Left ventricle myocardium inferior (tissue), 1 donor: ENCODE results near the gene ANAPC15. TPM values are rescaled to one million over a fixed set of nuclear protein-coding genes. Genes with fewer than 3 reads are reported as not detected.

Experiments used
- DNase-seq: peaks from one replicate; pipeline ENCODE4 v3.0.0-alpha.2; 2020
- H3K27ac ChIP-seq: fragments of 200-600 bp; replicated peaks from 2 replicates; pipeline ENCODE4 v1.8.0; 2021
- H3K27me3 ChIP-seq: fragments of 200-600 bp; 2 replicates; pipeline ENCODE4 v1.8.0; 2021; ENCODE audit warnings: low read depth
- H3K36me3 ChIP-seq: fragments of 200-600 bp; 2 replicates; pipeline ENCODE4 v1.8.0; 2021
- H3K4me1 ChIP-seq: fragments of 200-600 bp; 2 replicates; pipeline ENCODE4 v1.8.0; 2021
- H3K4me3 ChIP-seq: fragments of 200-600 bp; 2 replicates; pipeline ENCODE4 v1.8.0; 2021; ENCODE audit warnings: mild to moderate bottlenecking, moderate library complexity
- H3K9me3 ChIP-seq: fragments of 200-600 bp; replicated peaks from 2 replicates; pipeline ENCODE4 v1.8.0; 2021
- intact Hi-C: fragments of 100-400 bp; cut with micrococcal nuclease; formaldehyde crosslinking; loops from one replicate; pipeline ENCODE4 v1.11.0; 2022
- total RNA-seq: library from RNA; stranded (reverse); fragmentation: NEBNext Ultra II Directional; extraction: Animal tissue kit (Norgen Biotek cat#: 25700); gene quantifications from one replicate; pipeline ENCODE4 v1.2.1, GENCODE V29; 2021
- TF ChIP-seq, protein P1 (sequence below): fragments of 200-600 bp; IDR thresholded peaks from 2 replicates; pipeline ENCODE4 v1.8.0; 2021; ENCODE audit warnings: antibody characterized with exemption, mild to moderate bottlenecking, borderline replicate concordance
- donor health status: DM: no; HTN: yes; CAD: no; lungs with severe emphysema.

The ANAPC15 gene
- total RNA-seq, 1 donor from 2014 or later: 43.9 TPM

GRCh38 chr11:72123117-72123653 lies 10.7 kb upstream of the ANAPC15 start:
- no peak for DNase-seq

GRCh38 chr11:72122607-72123006 lies 10.1 kb upstream of the ANAPC15 start:
- TF ChIP-seq, protein P1, sequence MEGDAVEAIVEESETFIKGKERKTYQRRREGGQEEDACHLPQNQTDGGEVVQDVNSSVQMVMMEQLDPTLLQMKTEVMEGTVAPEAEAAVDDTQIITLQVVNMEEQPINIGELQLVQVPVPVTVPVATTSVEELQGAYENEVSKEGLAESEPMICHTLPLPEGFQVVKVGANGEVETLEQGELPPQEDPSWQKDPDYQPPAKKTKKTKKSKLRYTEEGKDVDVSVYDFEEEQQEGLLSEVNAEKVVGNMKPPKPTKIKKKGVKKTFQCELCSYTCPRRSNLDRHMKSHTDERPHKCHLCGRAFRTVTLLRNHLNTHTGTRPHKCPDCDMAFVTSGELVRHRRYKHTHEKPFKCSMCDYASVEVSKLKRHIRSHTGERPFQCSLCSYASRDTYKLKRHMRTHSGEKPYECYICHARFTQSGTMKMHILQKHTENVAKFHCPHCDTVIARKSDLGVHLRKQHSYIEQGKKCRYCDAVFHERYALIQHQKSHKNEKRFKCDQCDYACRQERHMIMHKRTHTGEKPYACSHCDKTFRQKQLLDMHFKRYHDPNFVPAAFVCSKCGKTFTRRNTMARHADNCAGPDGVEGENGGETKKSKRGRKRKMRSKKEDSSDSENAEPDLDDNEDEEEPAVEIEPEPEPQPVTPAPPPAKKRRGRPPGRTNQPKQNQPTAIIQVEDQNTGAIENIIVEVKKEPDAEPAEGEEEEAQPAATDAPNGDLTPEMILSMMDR: no peak
- intact Hi-C loops: no loop called here
- H3K9me3 ChIP-seq: no peaks in the 10 kb centered on the region
- no peak overlapping the region for H3K4me3 ChIP-seq
- no peak overlapping the region for H3K27ac ChIP-seq
- no peaks in the 10 kb centered on the region for H3K36me3 ChIP-seq
- DNase-seq: no peak
- H3K4me1 ChIP-seq: no peaks in the 10 kb centered on the region
- H3K27me3 ChIP-seq: peaks cover 15% of the 10 kb centered on the region

More at GRCh38 chr11:72123117-72123653, 10.7 kb upstream of the ANAPC15 start:
- no peaks in the 10 kb centered on the region for H3K36me3 ChIP-seq
- intact Hi-C loops: no loop called here
- H3K27ac ChIP-seq: no peak overlapping the region
- TF ChIP-seq, protein P1: no peak
- H3K4me1 ChIP-seq: no peaks in the 10 kb centered on the region
- peaks cover 15% of the 10 kb centered on the region for H3K27me3 ChIP-seq
- H3K9me3 ChIP-seq: no peaks in the 10 kb centered on the region
- no peak overlapping the region for H3K4me3 ChIP-seq

DNA sequence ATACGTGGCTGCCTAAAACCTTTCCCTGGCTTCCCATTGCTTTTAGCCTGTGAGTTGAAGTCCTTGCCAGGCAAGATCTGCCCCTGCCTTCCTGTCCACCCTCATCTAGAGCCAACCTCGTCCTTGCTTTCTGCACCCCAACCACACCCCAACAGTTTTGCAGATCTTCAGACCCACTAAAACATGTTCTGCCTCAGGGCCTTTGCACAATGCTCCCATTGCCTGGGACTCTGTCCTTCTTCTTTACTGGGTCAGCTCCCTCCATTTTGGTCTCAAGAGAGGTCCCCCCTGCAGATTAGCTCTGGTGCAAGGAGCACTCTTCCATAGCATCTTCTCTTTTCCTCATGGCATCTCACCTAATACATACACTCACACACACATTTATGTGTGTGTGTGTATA lies 8.4 kb upstream of the ANAPC15 start:
- Histone ChIP-seq H3K36me3 (no peaks in the 10 kb centered on the region), H3K27ac (no peak overlapping the region), H3K9me3 (no peaks in the 10 kb centered on the region), H3K27me3 (peaks cover 22% of the 10 kb centered on the region), H3K4me1 (no peaks in the 10 kb centered on the region), H3K4me3 (no peak overlapping the region)
- TF ChIP-seq, protein P1: no peak
- DNase-seq: no peak
- intact Hi-C loops: no loop called here

- H3K9me3 ChIP-seq: no peaks in the 10 kb centered on the region
- intact Hi-C loops: no loop called here
- H3K36me3 ChIP-seq: no peaks in the 10 kb centered on the region
- H3K27ac ChIP-seq: no peak overlapping the region
- H3K4me3 ChIP-seq: no peak overlapping the region
- DNase-seq: no peak
- TF ChIP-seq, protein P1: no peak
- H3K4me1 ChIP-seq: no peaks in the 10 kb centered on the region
- H3K27me3 ChIP-seq: peaks cover 22% of the 10 kb centered on the region
Observed at GRCh38 chr11:72119198-72119597, 6.7 kb upstream of the ANAPC15 start.

DNA sequence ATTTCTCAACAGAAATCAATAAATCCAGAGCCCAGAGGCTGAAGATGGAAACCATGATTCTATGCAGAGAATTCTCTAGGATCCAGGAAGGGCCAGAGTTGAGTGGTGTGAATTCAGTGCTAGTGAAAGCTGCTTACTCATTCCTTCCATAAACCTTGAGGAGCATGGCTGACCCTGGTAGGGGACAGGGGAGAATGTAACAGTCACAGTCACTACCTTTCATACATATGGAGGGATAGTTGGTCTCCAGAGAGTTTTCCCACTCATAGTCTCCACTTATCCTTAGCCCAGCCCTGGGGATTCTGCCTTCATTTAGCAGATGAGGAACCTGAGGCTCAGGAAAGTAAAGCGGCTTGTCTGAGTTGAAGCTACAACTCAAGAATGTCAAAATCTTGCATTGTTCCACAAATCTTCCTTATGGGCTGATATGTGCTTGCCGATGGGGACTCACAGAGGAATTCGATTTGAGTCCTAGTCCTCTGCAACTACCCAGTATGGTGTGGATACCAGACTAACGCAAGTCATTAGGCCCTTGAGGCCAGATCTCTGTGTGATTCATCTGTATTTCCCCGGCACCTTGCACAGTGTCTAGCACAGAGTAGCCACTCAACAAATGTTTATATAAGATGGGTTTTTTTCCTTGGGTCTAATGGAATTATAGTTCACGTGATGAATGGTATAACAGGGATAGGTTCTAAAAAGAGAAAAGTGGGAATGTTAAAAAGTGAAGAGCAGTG lies 3.7 kb upstream of the ANAPC15 start:
- TF ChIP-seq, protein P1: no peak
- no peak overlapping the region for H3K4me3 ChIP-seq
- intact Hi-C loops: no loop called here
- peaks cover 18% of the 10 kb centered on the region for H3K27me3 ChIP-seq
- H3K4me1 ChIP-seq: peaks cover 14% of the 10 kb centered on the region
- H3K36me3 ChIP-seq: no peaks in the 10 kb centered on the region
- no peak for DNase-seq
- H3K9me3 ChIP-seq: no peaks in the 10 kb centered on the region
- H3K27ac ChIP-seq: no peak overlapping the region
